ENCODE measurements around the gene CPA1. TPM values are rescaled to one million over a fixed set of nuclear protein-coding genes. Genes with fewer than 3 reads are reported as not detected.

The CPA1 gene
- total RNA-seq, 1 experiment from 2014 or later = not detected

DNA sequence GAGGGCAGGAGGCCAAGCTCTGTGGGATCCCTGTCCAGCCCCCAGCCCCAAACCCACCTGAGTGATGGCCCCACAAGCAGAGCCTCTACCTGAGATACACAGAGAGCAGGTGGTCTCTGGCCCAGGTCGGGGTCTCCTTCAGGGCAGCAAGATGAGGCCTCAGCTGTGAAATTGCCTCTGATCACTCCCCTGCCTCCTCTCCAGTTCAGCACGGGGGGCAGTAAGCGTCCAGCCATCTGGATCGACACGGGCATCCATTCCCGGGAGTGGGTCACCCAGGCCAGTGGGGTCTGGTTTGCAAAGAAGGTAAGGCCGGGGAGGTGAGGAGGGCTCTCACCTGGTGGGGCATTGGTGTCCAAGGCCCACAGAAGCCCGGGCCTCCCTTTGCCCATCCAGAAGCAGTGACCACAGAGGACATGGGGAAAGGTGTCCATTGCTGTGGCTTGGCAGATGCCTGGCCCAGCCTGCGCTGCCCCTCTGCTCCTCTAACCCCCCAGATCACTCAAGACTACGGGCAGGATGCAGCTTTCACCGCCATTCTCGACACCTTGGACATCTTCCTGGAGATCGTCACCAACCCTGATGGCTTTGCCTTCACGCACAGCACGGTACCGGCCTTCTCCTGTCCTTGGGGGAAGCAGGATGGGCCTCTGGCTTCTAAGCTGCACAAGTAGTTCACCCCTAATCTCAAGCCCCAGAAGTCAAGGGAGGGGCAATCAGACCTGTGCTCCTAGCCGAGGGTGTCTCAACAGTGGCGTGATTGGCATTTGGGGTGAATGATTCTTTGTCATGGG lies 3.1 kb downstream of the CPA1 start:
- no peak overlapping the region for H2AFZ ChIP-seq
- H3K79me2 ChIP-seq (ENCODE audit: low read depth) = no peaks in the 10 kb centered on the region
- H3K36me3 ChIP-seq (ENCODE audit: low read depth) = no peaks in the 10 kb centered on the region
- no peak for DNase-seq
- ChIA-PET CTCF (no interaction called here), POLR2A (ENCODE audit: unreplicated experiment) (no interaction called here)
- H3K9me3 ChIP-seq (ENCODE audit: insufficient read depth, low read depth) = no peaks in the 10 kb centered on the region
- H3K27ac ChIP-seq = no peak overlapping the region
- no peaks in the 10 kb centered on the region for H3K9me2 ChIP-seq (ENCODE audit: insufficient read depth)
- no peaks in the 10 kb centered on the region for H3F3A ChIP-seq (ENCODE audit: insufficient read depth, low read depth)
- BruUV-seq (replicated peaks) = no TSS peak
- H3K4me3 ChIP-seq = no peak overlapping the region
- TF ChIP-seq EZH2 (IDR thresholded peaks at IDR 0.05; ENCODE audit: low read depth) = no peak
- TF ChIP-seq CTCF (conservative IDR thresholded peaks at IDR 0.05) = no peak
- intact Hi-C loops (cut with micrococcal nuclease; ENCODE audit: unreplicated experiment) = no loop called here
- H3K4me1 ChIP-seq (replicated peaks; ENCODE audit: insufficient read depth) = no peaks in the 10 kb centered on the region
- H3K27me3 ChIP-seq (ENCODE audit: insufficient read depth, low read depth) = no peaks in the 10 kb centered on the region
- H3K4me2 ChIP-seq = no peak overlapping the region
- H4K20me1 ChIP-seq (ENCODE audit: insufficient read depth) = no peaks in the 10 kb centered on the region

DNA sequence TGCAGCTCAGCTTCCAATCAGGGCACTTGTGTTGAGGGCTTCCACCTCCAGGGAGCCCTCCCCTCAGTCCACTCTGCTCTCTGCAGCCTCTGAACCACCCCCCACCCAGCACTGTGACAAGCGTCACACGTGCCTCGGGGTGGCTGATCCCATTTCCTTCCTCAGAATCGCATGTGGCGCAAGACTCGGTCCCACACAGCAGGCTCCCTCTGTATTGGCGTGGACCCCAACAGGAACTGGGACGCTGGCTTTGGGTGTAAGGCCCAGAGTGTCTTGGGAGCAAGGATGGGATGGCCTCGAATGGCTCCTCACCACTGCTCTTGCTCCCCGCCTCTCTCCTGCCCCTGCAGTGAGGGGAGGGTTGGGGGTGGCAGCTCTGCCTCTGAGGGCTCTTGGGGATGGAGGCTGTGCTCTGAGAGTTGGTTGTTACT lies 4.1 kb downstream of the CPA1 start:
- H3K27me3 ChIP-seq (ENCODE audit: insufficient read depth, low read depth) = no peaks in the 10 kb centered on the region
- H3K4me3 ChIP-seq = no peak overlapping the region
- no peaks in the 10 kb centered on the region for H4K20me1 ChIP-seq (ENCODE audit: insufficient read depth)
- H3K79me2 ChIP-seq (ENCODE audit: low read depth) = no peaks in the 10 kb centered on the region
- intact Hi-C loops (cut with micrococcal nuclease; ENCODE audit: unreplicated experiment) = no loop called here
- CTCF ChIA-PET = no interaction called here
- H3K9me2 ChIP-seq (ENCODE audit: insufficient read depth) = no peaks in the 10 kb centered on the region
- H3K36me3 ChIP-seq (ENCODE audit: low read depth) = no peaks in the 10 kb centered on the region
- no peaks in the 10 kb centered on the region for H3K4me1 ChIP-seq (replicated peaks; ENCODE audit: insufficient read depth)
- no peak overlapping the region for H3K27ac ChIP-seq
- TF ChIP-seq CTCF (conservative IDR thresholded peaks at IDR 0.05) (no peak), EZH2 (IDR thresholded peaks at IDR 0.05; ENCODE audit: low read depth) (no peak)
- no peaks in the 10 kb centered on the region for H3K9me3 ChIP-seq (ENCODE audit: insufficient read depth, low read depth)
- POLR2A ChIA-PET (ENCODE audit: unreplicated experiment) = no interaction called here
- no peaks in the 10 kb centered on the region for H3F3A ChIP-seq (ENCODE audit: insufficient read depth, low read depth)
- no peak for DNase-seq
- H2AFZ ChIP-seq = no peak overlapping the region
- no TSS peak for BruUV-seq (replicated peaks)
- no peak overlapping the region for H3K4me2 ChIP-seq

DNA sequence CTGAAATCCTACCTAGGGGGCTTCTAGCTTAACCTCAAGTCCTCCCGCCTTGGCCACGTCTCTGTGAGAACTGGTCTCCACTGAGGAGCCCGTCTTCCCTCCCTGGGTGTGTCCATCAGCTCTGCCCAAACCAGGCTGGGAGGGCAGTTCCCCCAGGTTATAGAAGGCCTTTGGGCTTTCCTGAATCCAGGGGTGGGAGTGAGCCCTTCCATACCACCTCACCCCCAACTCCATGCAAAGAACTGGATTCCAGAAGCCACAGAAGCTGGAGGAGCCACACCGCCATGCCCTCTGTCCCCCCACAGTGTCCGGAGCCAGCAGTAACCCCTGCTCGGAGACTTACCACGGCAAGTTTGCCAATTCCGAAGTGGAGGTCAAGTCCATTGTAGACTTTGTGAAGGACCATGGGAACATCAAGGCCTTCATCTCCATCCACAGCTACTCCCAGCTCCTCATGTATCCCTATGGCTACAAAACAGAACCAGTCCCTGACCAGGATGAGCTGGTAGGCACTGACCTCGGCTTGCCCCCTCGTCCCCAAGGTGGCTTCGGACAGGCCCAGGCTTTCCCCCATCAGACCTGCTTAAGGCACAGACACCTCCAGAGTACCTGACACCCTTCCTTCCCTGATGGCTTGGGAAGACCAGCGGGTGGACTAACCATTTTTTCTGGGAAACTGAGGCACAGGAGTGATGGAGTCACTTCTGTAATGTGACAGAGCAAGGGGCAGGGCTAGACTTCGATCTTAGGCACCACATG lies 4.7 kb downstream of the CPA1 start:
- no peaks in the 10 kb centered on the region for H3K27me3 ChIP-seq (ENCODE audit: insufficient read depth, low read depth)
- POLR2A ChIA-PET (ENCODE audit: unreplicated experiment) = no interaction called here
- no peaks in the 10 kb centered on the region for H3K4me1 ChIP-seq (replicated peaks; ENCODE audit: insufficient read depth)
- BruUV-seq (replicated peaks) = no TSS peak
- TF ChIP-seq EZH2 (IDR thresholded peaks at IDR 0.05; ENCODE audit: low read depth) (no peak), CTCF (conservative IDR thresholded peaks at IDR 0.05) (no peak)
- H3K36me3 ChIP-seq (ENCODE audit: low read depth) = no peaks in the 10 kb centered on the region
- CTCF ChIA-PET = no interaction called here
- no peaks in the 10 kb centered on the region for H4K20me1 ChIP-seq (ENCODE audit: insufficient read depth)
- DNase-seq = no peak
- H3K4me2 ChIP-seq = no peak overlapping the region
- no peak overlapping the region for H3K4me3 ChIP-seq
- no peaks in the 10 kb centered on the region for H3K79me2 ChIP-seq (ENCODE audit: low read depth)
- intact Hi-C loops (cut with micrococcal nuclease; ENCODE audit: unreplicated experiment) = no loop called here
- no peaks in the 10 kb centered on the region for H3F3A ChIP-seq (ENCODE audit: insufficient read depth, low read depth)
- no peak overlapping the region for H3K27ac ChIP-seq
- H2AFZ ChIP-seq = no peak overlapping the region
- no peaks in the 10 kb centered on the region for H3K9me3 ChIP-seq (ENCODE audit: insufficient read depth, low read depth)
- H3K9me2 ChIP-seq (ENCODE audit: insufficient read depth) = no peaks in the 10 kb centered on the region

Data from PC-9 (cell line).